ENCODE results near the gene MRPL14. TPM values are rescaled to one million over a fixed set of nuclear protein-coding genes. Genes with fewer than 3 reads are reported as not detected.

Gene MRPL14
- polyA plus RNA-seq, 2 donors = 31.9 to 63.8 TPM

DNA sequence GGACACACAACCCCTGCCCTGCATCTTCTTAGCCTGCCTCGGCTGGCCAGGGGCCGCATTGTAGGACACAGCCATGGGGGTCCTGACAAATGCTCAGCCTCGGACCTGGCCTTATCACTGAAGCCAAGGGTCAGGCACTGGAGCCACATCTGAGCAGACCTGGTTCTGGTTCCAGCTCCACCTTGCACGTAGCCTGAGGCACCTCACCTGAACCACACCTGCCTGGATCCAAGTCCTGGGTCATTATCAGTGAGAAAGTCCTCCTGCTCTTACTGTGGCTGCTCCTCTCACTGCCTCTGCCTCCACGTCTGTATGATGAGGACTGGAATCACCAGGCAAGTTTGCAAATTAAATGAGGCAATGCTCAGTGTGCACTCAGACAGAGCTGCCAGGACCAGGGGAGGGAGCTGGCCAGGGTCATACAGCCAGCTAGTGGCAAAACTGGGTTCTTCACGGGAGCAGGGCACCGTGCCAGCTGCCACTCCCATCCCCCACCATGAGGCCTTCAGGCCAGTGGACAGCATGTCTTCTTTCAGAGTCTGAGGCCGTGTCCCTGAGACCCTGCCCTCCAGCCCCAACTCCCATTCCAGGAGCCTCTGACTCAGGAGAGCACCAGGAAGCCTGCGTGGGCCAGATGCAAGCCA is 40.2 kb downstream of the MRPL14 start:
- Histone ChIP-seq H3K4me1 (ENCODE audit: control insufficient read depth in 2 of 2, insufficient read depth in 2 of 2, low read length in 1 of 2) (peaks cover 0 to 5% of the 10 kb centered on the region in 2 donors), H3K36me3 (ENCODE audit: control insufficient read depth in 2 of 2, insufficient read depth in 2 of 2, low read length in 1 of 2) (peaks cover 0 to 4% of the 10 kb centered on the region in 2 donors), H3K27me3 (ENCODE audit: control insufficient read depth in 1 of 2, insufficient read depth in 2 of 2, low read length in 2 of 2) (no peaks in the 10 kb centered on the region), H3K4me3 (ENCODE audit: low read depth in 1 of 2, low read length in 2 of 2) (no peak overlapping the region), H3K9me3 (ENCODE audit: control insufficient read depth in 2 of 2, insufficient read depth in 1 of 2, low read depth in 1 of 2, low read length in 1 of 2) (no peaks in the 10 kb centered on the region), H3K27ac (ENCODE audit: low read depth in 2 of 2, low read length in 1 of 2) (no peak overlapping the region)
- WGBS, 2 donors = 49 to 53% methylated on average over 9 of the region's 9 CpGs

DNA sequence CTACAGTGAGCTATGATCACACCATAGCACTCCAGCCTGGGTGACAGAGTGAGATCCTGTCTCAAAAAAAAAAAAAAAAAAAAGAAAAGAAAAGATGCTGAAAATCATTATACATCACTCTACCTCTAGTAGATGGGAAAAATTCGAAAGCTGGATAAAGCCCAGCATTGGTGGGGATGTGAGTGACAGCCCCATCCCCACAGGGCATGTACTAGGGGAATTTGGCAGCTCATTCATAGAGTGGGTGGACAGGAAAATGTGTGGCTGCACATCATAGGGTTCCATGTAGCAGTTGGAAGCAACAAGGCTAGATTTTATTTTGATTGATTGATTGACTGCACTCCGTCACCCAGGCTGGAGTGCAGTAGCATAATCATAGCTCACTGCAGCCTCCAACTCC is 42.0 kb downstream of the MRPL14 start:
- Histone ChIP-seq H3K4me1 (ENCODE audit: control insufficient read depth in 2 of 2, insufficient read depth in 2 of 2, low read length in 1 of 2) (peaks cover 0 to 5% of the 10 kb centered on the region in 2 donors), H3K9me3 (ENCODE audit: control insufficient read depth in 2 of 2, insufficient read depth in 1 of 2, low read depth in 1 of 2, low read length in 1 of 2) (no peaks in the 10 kb centered on the region), H3K27ac (ENCODE audit: low read depth in 2 of 2, low read length in 1 of 2) (no peak overlapping the region), H3K27me3 (ENCODE audit: control insufficient read depth in 1 of 2, insufficient read depth in 2 of 2, low read length in 2 of 2) (no peaks in the 10 kb centered on the region), H3K36me3 (ENCODE audit: control insufficient read depth in 2 of 2, insufficient read depth in 2 of 2, low read length in 1 of 2) (peaks cover 0 to 4% of the 10 kb centered on the region in 2 donors), H3K4me3 (ENCODE audit: low read depth in 1 of 2, low read length in 2 of 2) (no peak overlapping the region)
- WGBS, 2 donors = 63 to 68% methylated on average over 2 of the region's 2 CpGs

DNA sequence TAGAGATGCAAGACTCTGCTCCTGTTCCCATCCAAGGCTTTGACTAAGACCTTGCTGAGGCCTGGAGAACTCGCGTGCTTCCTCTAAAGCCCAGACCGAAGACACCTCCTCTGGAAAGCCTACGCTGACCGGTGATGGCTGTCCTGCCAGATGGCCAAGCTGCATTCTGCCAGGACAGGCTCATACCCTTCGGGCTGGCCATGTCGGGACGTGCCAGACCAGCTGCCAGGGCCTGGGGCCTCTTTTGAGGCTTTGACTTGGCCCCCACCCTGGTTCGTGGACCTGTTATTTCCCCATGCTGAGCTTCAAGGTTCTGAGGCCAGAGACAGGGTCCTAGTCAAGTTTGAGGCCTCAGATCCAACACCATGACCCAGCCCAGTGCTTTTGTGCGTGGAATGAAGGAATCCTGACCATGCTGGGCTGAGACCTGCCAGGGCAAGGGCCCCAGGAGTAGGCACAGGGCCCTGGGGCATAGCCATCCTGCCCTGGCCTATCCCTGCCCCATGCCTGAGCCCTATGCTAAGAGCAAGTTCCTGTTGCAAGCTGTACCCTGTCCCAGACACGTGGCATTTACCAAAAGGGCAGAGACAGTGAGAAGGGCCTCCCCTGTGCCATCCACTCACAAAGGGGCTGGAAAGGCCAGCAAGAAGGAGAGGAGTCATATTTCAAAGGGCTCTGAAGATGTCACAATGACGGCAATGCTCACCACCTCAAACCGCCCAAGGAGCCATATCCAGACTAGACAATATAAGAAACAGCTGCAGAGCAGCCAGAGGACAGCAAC is 42.8 kb downstream of the MRPL14 start:
- no peaks in the 10 kb centered on the region for H3K27me3 ChIP-seq (ENCODE audit: control insufficient read depth in 1 of 2, insufficient read depth in 2 of 2, low read length in 2 of 2)
- no peaks in the 10 kb centered on the region for H3K9me3 ChIP-seq (ENCODE audit: control insufficient read depth in 2 of 2, insufficient read depth in 1 of 2, low read depth in 1 of 2, low read length in 1 of 2)
- H3K4me3 ChIP-seq (ENCODE audit: low read depth in 1 of 2, low read length in 2 of 2) = no peak overlapping the region
- H3K27ac ChIP-seq (ENCODE audit: low read depth in 2 of 2, low read length in 1 of 2) = no peak overlapping the region
- peaks cover 0 to 5% of the 10 kb centered on the region in 2 donors for H3K4me1 ChIP-seq (ENCODE audit: control insufficient read depth in 2 of 2, insufficient read depth in 2 of 2, low read length in 1 of 2)
- WGBS, 2 donors = 63 to 73% methylated on average over 13 of the region's 13 CpGs
- no peaks in the 10 kb centered on the region for H3K36me3 ChIP-seq (ENCODE audit: control insufficient read depth in 2 of 2, insufficient read depth in 2 of 2, low read length in 1 of 2)

DNA sequence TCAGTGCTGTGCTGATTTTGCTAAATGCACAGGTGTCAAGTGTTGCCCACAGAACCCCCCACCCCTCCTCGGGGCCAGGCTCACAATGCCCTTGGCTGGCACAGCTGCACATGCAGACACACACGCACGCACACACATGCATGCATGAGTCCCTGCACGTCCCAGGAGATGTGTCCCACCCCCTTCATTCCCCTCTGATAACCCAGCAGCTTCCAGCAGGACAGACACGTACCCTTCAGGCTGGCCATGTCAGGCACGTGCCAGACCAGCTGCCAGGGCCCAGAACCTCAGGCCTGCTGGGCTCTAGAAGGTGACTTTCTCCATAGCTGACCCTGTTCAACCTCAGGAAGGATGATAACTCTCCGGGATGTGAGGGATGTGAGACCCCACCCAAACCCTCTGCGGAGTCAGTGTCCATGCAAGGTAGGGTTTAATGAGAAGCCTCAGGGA is 44.4 kb downstream of the MRPL14 start:
- no peaks in the 10 kb centered on the region for H3K27me3 ChIP-seq (ENCODE audit: control insufficient read depth in 1 of 2, insufficient read depth in 2 of 2, low read length in 2 of 2)
- no peaks in the 10 kb centered on the region for H3K36me3 ChIP-seq (ENCODE audit: control insufficient read depth in 2 of 2, insufficient read depth in 2 of 2, low read length in 1 of 2)
- H3K4me1 ChIP-seq (ENCODE audit: control insufficient read depth in 2 of 2, insufficient read depth in 2 of 2, low read length in 1 of 2) = peaks cover 0 to 5% of the 10 kb centered on the region in 2 donors
- no peaks in the 10 kb centered on the region for H3K9me3 ChIP-seq (ENCODE audit: control insufficient read depth in 2 of 2, insufficient read depth in 1 of 2, low read depth in 1 of 2, low read length in 1 of 2)
- H3K4me3 ChIP-seq (ENCODE audit: low read depth in 1 of 2, low read length in 2 of 2) = no peak overlapping the region
- 61 to 76% methylated on average over 8 of the region's 8 CpGs for WGBS, 2 donors
- H3K27ac ChIP-seq (ENCODE audit: low read depth in 2 of 2, low read length in 1 of 2) = no peak overlapping the region

DNA sequence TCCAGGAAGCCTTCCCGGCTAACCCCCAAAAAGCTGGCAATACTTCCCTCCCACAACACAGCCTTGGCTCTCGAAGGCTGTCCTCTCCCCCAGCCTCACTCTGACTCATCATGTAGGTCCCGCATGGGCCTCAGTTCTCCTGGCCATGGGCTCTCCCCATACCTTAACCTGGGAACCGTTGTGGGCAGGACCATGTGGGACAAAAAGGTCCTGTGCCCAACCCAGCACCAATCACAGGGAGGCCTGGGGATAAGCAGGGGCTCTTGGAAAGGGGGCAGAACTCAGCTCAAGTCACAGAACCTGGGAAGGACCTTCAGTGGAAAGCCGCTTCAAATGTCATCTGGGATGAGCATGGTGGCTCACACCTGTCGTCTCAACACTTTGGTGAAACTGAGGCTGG is 45.5 kb downstream of the MRPL14 start:
- H3K27ac ChIP-seq (ENCODE audit: low read depth in 2 of 2, low read length in 1 of 2) = no peak overlapping the region
- no peaks in the 10 kb centered on the region for H3K36me3 ChIP-seq (ENCODE audit: control insufficient read depth in 2 of 2, insufficient read depth in 2 of 2, low read length in 1 of 2)
- H3K27me3 ChIP-seq (ENCODE audit: control insufficient read depth in 1 of 2, insufficient read depth in 2 of 2, low read length in 2 of 2) = no peaks in the 10 kb centered on the region
- 84 to 86% methylated on average over 6 of the region's 6 CpGs for WGBS, 2 donors
- H3K4me3 ChIP-seq (ENCODE audit: low read depth in 1 of 2, low read length in 2 of 2) = no peak overlapping the region
- H3K4me1 ChIP-seq (ENCODE audit: control insufficient read depth in 2 of 2, insufficient read depth in 2 of 2, low read length in 1 of 2) = peaks cover 2 to 3% of the 10 kb centered on the region in 2 donors
- H3K9me3 ChIP-seq (ENCODE audit: control insufficient read depth in 2 of 2, insufficient read depth in 1 of 2, low read depth in 1 of 2, low read length in 1 of 2) = no peaks in the 10 kb centered on the region

DNA sequence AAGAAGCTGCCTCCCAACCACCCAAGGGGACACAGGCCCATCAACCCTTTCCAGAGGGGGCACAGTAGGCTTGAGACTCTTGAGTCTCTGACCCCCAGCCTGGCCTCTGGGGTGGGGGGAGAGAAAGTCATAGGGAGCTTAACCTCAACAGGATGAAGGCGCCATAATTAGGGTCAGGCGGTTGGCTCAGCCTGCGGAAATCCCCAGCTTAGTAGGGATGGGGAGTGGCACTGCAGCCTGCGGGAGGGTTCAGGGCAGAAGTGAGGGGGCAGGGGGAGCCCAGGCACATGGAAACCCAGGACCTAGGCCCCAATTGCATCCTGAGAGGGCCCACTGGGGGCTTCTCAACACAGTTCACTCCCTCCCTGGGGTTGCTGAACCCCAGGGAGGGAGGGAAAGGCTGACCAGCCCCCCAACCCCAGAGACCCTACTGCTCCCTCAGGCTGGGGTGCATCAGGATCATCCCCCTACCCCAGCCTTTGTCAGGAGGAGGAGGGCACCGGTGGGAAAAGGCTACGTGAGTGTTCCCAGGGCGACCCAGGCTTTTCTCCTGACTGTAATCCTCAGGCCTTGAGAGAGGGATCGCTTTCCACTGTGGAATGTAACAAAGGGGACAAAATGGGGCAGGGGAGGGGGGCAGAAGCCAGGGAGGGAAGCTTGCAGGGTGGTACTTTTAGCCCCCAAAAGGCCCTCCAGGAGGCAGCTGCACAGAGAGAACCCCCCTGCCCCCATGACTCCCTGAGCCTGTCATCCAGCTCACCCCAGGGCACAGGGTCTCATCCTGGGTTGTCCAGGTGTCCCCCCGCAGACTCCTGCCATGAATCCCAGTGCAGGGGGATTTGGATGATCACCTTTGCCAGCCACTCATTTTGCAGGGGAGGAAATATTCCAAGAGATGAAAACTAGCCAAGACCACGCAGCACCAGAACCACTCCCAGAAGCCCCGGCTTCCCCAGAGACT is 46.4 kb downstream of the MRPL14 start:
- no peaks in the 10 kb centered on the region for H3K9me3 ChIP-seq (ENCODE audit: control insufficient read depth in 2 of 2, insufficient read depth in 1 of 2, low read depth in 1 of 2, low read length in 1 of 2)
- H3K4me1 ChIP-seq (ENCODE audit: control insufficient read depth in 2 of 2, insufficient read depth in 2 of 2, low read length in 1 of 2) = peaks cover 2 to 5% of the 10 kb centered on the region in 2 donors
- H3K4me3 ChIP-seq (ENCODE audit: low read depth in 1 of 2, low read length in 2 of 2) = no peak overlapping the region
- WGBS, 2 donors = 69 to 74% methylated on average over 11 of the region's 11 CpGs
- no peaks in the 10 kb centered on the region for H3K36me3 ChIP-seq (ENCODE audit: control insufficient read depth in 2 of 2, insufficient read depth in 2 of 2, low read length in 1 of 2)
- no peaks in the 10 kb centered on the region for H3K27me3 ChIP-seq (ENCODE audit: control insufficient read depth in 1 of 2, insufficient read depth in 2 of 2, low read length in 2 of 2)
- H3K27ac ChIP-seq (ENCODE audit: low read depth in 2 of 2, low read length in 1 of 2) = no peak overlapping the region

DNA sequence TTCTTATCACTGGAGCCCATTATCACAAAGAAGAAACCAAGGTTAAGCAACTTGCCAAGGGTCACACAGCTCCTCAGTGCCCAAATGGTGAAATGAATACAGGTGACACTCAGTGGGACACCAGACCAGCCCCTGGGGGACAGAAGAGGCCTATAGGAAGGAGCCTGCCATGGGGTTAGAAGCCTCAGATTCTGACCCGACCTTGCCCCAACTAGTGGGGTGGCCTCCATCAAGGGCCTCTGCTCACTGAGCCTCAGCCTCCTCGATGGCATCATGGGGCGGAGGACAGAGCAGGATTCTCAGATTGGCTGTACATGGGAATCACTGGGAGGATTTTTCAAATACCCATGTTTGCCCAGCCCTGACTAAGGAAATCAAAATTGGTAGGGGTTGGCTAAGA is 47.6 kb downstream of the MRPL14 start:
- H3K27ac ChIP-seq (ENCODE audit: low read depth in 2 of 2, low read length in 1 of 2) = no peak overlapping the region
- peaks cover 3 to 11% of the 10 kb centered on the region in 2 donors for H3K4me1 ChIP-seq (ENCODE audit: control insufficient read depth in 2 of 2, insufficient read depth in 2 of 2, low read length in 1 of 2)
- H3K4me3 ChIP-seq (ENCODE audit: low read depth in 1 of 2, low read length in 2 of 2) = no peak overlapping the region
- H3K9me3 ChIP-seq (ENCODE audit: control insufficient read depth in 2 of 2, insufficient read depth in 1 of 2, low read depth in 1 of 2, low read length in 1 of 2) = no peaks in the 10 kb centered on the region
- no peaks in the 10 kb centered on the region for H3K36me3 ChIP-seq (ENCODE audit: control insufficient read depth in 2 of 2, insufficient read depth in 2 of 2, low read length in 1 of 2)
- H3K27me3 ChIP-seq (ENCODE audit: control insufficient read depth in 1 of 2, insufficient read depth in 2 of 2, low read length in 2 of 2) = no peaks in the 10 kb centered on the region
- 81 to 82% methylated on average over 3 of the region's 3 CpGs for WGBS, 2 donors

DNA sequence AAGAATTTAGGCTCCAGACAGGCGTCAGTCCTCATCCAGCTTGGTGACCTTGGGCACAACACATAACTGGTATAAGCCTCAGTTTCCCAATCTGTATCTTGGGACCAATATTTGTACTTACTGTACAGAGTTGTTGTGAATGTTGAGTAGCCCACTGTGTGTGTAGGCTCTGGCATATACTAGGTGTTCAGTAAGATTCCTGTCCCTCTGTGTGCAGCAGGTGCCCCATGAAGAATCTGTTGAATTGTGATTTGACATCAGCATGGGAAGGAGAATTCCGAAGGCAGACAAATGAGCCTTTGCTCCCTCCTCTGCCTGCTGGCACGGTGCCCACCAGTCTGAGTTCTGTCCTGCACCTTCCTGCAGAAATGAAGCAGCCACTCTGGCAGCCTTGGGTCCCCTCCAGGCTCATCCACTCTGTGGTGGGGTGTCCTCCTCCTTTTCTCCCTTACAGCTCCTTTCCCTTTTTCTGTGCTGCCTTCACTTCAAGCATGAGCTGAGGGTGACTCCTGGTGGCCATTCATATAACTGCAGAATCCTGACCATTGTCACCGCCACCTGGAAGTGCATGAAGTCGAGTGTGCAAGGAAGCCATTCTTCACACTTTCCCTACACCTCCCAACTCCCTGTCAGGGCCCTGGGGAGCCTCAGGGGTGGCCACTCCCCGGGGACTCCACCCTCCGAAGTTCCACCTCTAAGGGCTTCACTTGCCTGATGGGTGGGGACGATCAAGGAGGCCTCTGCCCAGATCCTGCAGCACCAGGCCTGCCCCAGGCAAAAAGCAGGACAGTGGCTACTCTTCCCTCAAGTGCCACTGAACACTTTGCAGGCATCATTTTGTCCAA is 48.2 kb downstream of the MRPL14 start:
- H3K27ac ChIP-seq (ENCODE audit: low read depth in 2 of 2, low read length in 1 of 2) = no peak overlapping the region
- 14 to 18% methylated on average over 8 of the region's 8 CpGs for WGBS, 2 donors

More for the DNA sequence above, 48.2 kb downstream of the MRPL14 start:
- Histone ChIP-seq H3K9me3 (ENCODE audit: control insufficient read depth in 2 of 2, insufficient read depth in 1 of 2, low read depth in 1 of 2, low read length in 1 of 2) (no peaks in the 10 kb centered on the region), H3K4me1 (ENCODE audit: control insufficient read depth in 2 of 2, insufficient read depth in 2 of 2, low read length in 1 of 2) (peaks cover 2 to 17% of the 10 kb centered on the region in 2 donors), H3K27me3 (ENCODE audit: control insufficient read depth in 1 of 2, insufficient read depth in 2 of 2, low read length in 2 of 2) (no peaks in the 10 kb centered on the region), H3K4me3 (ENCODE audit: low read depth in 1 of 2, low read length in 2 of 2) (no peak overlapping the region), H3K36me3 (ENCODE audit: control insufficient read depth in 2 of 2, insufficient read depth in 2 of 2, low read length in 1 of 2) (no peaks in the 10 kb centered on the region)

Measured in esophagus (tissue), 2 donors.